ES-I3 (cell line): Measurements from ENCODE around the gene CDK5R2.

ENCODE experiments used
- H3K36me3 ChIP-seq: 2 replicates; pipeline ENCODE4 v1.6.1; 2013; ENCODE audit warnings: mild to moderate bottlenecking, low read length, control low read depth, moderate library complexity; ENCODE audit not compliant: insufficient read depth
- H3K4me1 ChIP-seq: 2 replicates; pipeline ENCODE4 v1.6.1; 2013; ENCODE audit warnings: mild to moderate bottlenecking, control low read depth, low read length; ENCODE audit not compliant: insufficient read depth
- H3K9ac ChIP-seq: 2 replicates; pipeline ENCODE4 v1.6.1; 2013; ENCODE audit warnings: low read depth, mild to moderate bottlenecking, low read length, moderate library complexity
- H3K9me3 ChIP-seq: 2 replicates; pipeline ENCODE4 v1.6.1; 2013; ENCODE audit warnings: mild to moderate bottlenecking, low read length, moderate library complexity; ENCODE audit not compliant: control insufficient read depth, insufficient read depth

Gene CDK5R2

GRCh38 chr2:218956039-218956438, 3.4 kb upstream of the CDK5R2 start:
- Histone ChIP-seq H3K36me3 (no peaks in the 10 kb centered on the region), H3K4me1 (peaks cover 1% of the 10 kb centered on the region; the same call in 1 of the 2 replicates), H3K9ac (no peak overlapping the region), H3K9me3 (no peaks in the 10 kb centered on the region)

GRCh38 chr2:218957671-218958070, 1.8 kb upstream of the CDK5R2 start:
- Histone ChIP-seq H3K9ac (no peak overlapping the region), H3K4me1 (peaks cover 5% of the 10 kb centered on the region), H3K36me3 (no peaks in the 10 kb centered on the region), H3K9me3 (no peaks in the 10 kb centered on the region)

DNA sequence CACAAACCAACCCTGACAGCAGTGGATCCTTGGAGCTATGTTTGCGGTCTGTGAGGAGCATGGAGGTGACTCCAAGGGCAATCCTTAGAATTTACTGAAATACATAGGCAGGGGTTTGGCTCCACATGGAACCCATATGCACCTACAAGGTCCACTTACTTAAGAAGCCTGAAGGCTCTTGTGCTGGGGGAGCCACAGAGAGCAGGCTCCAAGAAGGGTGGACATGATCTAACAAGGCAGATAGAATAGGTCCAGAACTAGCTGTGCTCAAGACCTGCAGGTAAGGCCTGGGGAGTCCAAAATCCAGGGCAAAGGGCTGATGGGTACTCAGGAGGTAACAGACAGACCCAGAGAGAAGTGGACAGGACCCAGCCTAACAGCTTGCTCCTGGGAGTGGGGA, 1.2 kb upstream of the CDK5R2 start:
- no peaks in the 10 kb centered on the region for H3K36me3 ChIP-seq
- H3K9ac ChIP-seq: no peak overlapping the region
- H3K4me1 ChIP-seq: peaks cover 5% of the 10 kb centered on the region
- no peaks in the 10 kb centered on the region for H3K9me3 ChIP-seq

- Histone ChIP-seq H3K9ac (peak overlapping the region; percentile 90; the same call in 1 of the 2 replicates), H3K9me3 (no peaks in the 10 kb centered on the region), H3K4me1 (peaks cover 17% of the 10 kb centered on the region), H3K36me3 (no peaks in the 10 kb centered on the region)
Observed at GRCh38 chr2:218959761-218960308, 369 bp downstream of the CDK5R2 start.

DNA sequence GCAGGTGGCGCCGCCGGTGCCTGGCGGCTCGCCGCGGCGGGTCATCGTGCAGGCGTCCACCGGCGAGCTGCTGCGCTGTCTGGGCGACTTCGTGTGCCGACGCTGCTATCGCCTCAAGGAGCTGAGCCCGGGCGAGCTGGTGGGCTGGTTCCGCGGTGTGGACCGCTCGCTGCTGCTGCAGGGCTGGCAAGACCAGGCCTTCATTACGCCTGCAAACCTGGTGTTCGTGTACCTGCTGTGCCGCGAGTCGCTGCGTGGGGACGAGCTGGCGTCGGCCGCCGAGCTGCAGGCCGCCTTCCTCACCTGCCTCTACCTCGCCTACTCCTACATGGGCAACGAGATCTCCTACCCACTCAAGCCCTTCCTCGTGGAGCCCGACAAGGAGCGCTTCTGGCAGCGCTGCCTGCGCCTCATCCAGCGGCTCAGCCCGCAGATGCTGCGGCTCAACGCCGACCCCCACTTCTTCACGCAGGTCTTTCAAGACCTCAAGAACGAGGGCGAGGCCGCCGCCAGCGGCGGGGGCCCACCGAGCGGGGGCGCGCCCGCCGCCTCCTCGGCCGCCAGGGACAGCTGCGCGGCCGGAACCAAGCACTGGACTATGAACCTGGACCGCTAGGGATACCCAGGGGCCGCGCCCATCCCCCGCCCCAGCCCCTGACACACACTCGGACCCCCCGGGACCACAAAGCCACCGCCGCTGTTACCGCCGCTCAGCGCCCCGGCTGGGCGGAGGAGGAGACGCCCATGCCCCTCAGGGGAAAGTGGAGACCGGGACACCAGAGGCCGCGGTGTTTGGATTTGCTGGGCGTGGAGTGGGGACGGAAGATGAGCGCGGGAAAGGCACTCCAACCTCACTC, 1.1 kb downstream of the CDK5R2 start:
- Histone ChIP-seq H3K9me3 (no peaks in the 10 kb centered on the region), H3K9ac (peak overlapping the region; percentile 90; the same call in 1 of the 2 replicates), H3K36me3 (no peaks in the 10 kb centered on the region), H3K4me1 (peaks cover 17% of the 10 kb centered on the region)

DNA sequence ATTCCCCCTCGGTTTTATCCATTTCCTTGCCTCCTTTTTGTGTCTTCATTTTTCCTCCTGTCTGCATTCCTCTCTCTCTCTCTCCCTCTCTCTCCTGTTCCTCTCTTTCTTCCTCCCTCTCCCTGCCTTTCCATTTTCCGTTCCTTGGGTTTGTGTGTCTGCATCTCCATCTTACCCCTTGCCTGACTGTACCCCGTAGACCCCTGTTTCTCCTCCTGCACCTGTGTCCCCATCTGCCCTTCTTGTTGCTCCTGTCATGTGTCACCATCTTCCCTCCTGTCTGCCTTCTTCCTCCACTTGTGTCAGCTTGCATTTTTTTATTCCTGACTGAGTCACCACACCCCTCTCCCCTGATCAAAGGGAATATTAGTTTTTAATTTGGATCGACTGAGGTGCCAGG, 1.8 kb downstream of the CDK5R2 start:
- Histone ChIP-seq H3K9ac (no peak overlapping the region), H3K36me3 (no peaks in the 10 kb centered on the region), H3K9me3 (no peaks in the 10 kb centered on the region), H3K4me1 (peaks cover 17% of the 10 kb centered on the region)

DNA sequence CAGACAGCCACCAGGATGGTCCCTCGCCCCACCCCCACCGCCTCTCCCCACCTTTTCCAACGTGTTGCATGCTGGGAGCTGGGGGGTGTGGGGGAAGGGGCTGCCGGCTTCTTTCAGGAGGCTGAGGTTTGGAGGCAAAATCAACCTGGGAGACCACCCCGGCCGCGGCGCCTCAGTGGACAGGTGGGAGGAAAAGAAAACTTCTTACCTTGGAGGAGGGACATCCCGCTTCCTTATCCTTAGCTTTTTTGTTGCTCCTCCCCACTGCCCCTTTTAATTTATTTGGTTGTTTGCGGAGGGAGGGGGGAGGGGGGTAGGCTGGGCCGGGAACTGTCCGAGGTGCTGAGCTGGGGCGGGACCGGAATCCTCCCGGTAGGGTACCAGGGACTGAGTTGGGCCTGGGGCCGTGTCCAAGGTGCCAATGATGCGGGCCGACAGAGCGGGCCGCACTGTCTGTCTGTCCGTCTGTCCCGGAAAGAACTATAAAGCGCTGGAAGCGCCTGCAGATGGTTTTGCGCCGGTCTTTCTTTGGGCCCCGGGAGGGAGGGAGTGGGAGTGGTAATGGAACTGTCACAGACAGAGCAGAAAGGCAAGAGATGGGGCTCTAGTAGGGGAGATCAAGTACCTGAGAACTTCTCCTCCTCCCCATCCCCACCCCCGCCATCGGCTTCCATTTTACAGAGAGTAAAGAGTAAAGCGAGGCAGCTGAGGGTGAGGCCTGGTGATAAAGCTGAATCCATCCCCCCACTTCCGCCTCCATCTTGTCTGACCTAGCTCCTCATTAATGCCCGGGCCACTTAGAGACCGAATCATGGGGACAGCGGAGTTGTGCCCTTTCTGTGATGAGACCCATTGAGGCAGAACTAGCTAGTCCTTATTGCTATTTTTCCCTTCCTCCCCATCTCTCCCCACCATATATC, 2.4 kb downstream of the CDK5R2 start:
- H3K4me1 ChIP-seq: peaks cover 17% of the 10 kb centered on the region
- H3K9me3 ChIP-seq: no peaks in the 10 kb centered on the region
- H3K9ac ChIP-seq: peak overlapping the region; percentile 16; the same call in 1 of the 2 replicates
- no peaks in the 10 kb centered on the region for H3K36me3 ChIP-seq

DNA sequence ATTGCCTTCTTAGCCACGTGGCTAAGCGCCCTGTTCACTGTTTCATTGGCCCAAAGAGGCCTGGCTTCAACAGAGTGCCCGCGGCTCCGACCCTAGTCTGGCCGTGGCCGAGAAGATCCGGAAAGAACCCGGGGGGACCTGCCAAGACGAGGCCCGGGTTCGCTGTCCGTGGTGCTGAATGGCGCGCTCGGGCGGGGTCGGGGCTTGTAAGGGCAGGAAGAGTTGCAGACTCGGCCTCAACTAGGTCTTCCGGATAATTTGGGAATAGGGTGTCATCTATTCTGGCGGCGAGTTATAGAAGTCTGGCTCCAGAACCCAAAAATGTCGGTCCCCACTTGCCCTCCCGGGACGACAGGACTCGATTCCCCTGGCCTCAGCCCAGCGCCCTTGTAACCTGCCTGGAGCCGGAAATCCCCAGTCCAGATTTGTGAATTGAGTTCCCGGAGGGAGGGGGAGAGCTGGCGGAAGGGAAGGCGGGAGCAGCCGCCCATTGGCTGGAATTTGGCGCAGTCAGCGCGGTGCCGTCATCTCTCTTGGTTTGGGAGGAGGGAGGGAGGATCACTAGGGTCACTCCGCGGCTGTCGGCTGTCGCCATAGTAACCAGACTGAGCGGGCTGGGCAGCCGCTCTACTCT, 3.5 kb downstream of the CDK5R2 start:
- H3K36me3 ChIP-seq: no peaks in the 10 kb centered on the region
- H3K9ac ChIP-seq: peak overlapping the region; percentile 89; the same call in 1 of the 2 replicates
- no peaks in the 10 kb centered on the region for H3K9me3 ChIP-seq

DNA sequence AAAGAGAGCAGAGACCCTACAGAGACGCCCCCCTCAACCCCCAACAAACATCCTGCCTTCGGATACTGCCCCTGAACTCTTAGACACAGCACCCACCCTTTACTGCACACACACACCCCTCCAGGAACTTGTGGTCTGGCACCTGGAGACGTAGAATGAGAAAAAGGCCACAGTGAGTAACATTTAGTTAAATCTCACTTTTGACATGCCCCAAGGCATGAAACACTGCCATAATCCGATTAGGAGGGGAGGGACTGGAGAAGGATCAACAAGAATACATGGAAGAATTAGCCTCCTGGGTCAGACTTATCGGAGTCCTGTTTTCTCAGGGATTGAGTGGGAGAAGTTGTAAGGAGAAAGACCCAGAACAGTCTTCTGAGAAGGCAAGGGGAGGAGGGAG, 4.1 kb downstream of the CDK5R2 start:
- Histone ChIP-seq H3K36me3 (no peaks in the 10 kb centered on the region), H3K4me1 (peaks cover 17% of the 10 kb centered on the region), H3K9me3 (no peaks in the 10 kb centered on the region), H3K9ac (peak overlapping the region; percentile 89; the same call in 1 of the 2 replicates)

More for the DNA sequence above, 3.5 kb downstream of the CDK5R2 start:
- H3K4me1 ChIP-seq: peaks cover 17% of the 10 kb centered on the region

DNA sequence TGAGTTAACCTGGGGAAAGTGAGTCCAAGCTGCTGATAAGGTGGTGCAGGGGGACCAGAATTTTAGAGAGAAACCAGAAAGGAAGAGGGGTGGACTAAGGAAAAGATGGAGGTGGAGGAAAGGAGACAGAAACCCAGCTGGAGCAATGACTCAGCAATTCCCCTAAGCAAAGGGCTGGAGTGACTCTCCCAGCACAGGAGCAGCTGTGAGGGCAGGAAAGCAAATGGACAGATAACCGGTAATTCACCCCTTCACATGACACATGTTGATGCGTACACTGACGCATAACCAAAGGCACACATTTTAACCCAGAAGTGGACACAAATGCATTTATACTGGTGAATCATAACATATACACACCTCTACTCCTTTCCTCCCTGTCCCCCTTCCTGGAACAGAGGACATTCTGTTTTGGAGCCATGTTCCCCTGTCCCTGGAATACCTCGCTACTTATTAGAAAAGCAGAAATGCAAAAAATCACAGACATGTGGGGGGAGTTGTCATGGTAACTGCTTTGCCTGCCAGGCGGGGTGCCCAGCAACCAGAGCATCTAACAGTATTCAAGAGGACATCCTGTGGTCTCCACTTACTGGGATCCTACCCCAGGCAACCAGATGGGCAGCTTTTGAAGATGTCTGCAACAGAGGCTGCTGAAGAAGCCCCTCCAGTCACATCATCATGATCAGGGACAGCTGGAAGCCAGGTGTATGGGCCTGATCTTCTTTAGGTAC, 4.7 kb downstream of the CDK5R2 start:
- Histone ChIP-seq H3K9ac (peak overlapping the region; percentile 89; the same call in 1 of the 2 replicates), H3K9me3 (no peaks in the 10 kb centered on the region), H3K4me1 (peaks cover 17% of the 10 kb centered on the region), H3K36me3 (no peaks in the 10 kb centered on the region)

DNA sequence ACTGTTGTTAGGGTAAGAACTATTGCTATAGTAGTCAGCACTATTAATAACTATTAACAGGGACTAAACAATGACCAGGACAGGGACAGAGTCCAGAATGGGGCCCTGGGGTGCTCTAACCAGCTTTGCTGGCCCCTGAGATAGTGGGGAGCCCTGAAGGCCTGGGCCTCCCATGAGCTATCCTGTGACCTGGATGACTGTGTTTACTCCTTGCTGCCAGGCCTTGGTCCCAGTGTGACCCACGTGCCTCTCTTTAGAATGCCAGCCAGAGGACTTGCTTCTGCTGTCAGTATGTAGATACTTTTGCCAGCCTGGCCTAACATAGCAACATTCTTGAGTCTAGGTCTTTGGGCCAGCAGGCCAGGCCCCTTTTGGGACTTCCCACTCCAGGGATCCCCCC, 11.4 kb downstream of the CDK5R2 start:
- Histone ChIP-seq H3K9ac (no peak overlapping the region), H3K9me3 (no peaks in the 10 kb centered on the region), H3K36me3 (no peaks in the 10 kb centered on the region), H3K4me1 (no peaks in the 10 kb centered on the region)

- Histone ChIP-seq H3K9ac (no peak overlapping the region), H3K4me1 (no peaks in the 10 kb centered on the region), H3K9me3 (no peaks in the 10 kb centered on the region), H3K36me3 (no peaks in the 10 kb centered on the region)
Observed at GRCh38 chr2:218975060-218975777, 15.8 kb downstream of the CDK5R2 start.
